ENCODE results near the gene MYADML2. TPM values are rescaled to one million over a fixed set of nuclear protein-coding genes. Genes with fewer than 3 reads are reported as not detected.
A peak's percentile ranks its signal among the peaks of the same experiment; 100 is the strongest.

Gene MYADML2
- total RNA-seq, 2 experiments from 2014 or later = not detected

DNA sequence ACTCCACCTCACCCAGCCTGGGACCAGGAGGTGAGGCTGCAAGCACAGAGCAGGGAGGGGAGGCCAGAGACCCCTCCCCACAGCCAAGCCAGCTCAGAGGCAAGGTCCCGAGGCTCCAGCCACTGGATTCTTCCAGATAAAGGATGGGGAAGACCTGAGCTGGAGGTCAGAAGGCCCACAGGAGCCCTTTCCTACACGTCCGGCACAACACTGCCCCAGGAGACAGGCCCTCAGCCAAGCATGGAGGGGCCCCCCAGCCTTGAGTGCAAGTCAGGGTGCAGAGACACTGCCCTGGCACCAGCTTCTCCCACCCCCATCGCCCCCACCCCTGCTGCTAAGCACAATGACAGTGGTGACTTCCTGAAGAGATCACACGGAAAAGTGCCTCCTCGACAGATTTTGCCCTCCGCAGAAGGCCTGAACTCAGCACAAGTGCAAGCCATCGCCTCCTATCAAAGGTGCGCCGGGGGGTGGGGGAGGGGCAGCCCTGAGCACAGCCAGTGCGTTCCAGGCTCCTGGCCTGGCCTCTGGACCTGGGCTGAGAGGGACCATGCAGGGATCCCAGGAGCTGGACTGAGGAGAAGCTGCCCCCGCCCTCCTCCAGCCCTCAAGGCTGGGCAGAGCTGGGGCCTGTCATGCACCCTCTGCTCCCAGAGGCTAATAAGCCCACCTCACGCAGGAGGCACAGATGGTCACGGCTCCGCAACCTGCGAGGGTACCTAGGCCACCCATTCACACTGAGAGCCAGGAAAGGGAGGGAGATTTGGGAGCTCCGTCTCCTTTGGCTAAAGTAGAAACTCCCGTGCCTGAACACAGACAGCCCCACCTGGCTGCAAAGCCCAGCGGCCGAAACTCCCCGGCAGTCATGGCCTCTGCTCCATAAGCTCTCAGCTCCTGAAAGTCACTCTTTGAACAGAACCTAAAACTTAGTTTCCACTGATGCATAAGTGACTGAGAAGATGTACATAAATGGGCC lies 22.2 kb downstream of the MYADML2 start:
- peaks cover 55% of the 10 kb centered on the region for H3K4me1 ChIP-seq (ENCODE audit: insufficient read depth, low read length)
- TF ChIP-seq CTCF (IDR thresholded peaks at IDR 0.05) = no peak
- H3K27ac ChIP-seq (ENCODE audit: low read depth in 1 of 2, low read length in 2 of 2) = peak overlapping the region in 1 of 2 donors; percentile 13
- peaks cover 4% of the 10 kb centered on the region for H3K36me3 ChIP-seq (ENCODE audit: insufficient read depth, low read length)
- Mint-ChIP-seq H3K4me1 (ENCODE audit: low read depth) (peaks cover 20% of the 10 kb centered on the region), H3K27ac (peak overlapping the region; percentile 33), H3K9me3 (no peaks in the 10 kb centered on the region), H3K36me3 (ENCODE audit: low read depth) (peaks cover 4% of the 10 kb centered on the region), H3K4me3 (peak overlapping the region; percentile 77), H3K27me3 (peaks cover 5% of the 10 kb centered on the region)
- no peak overlapping the region for H3K4me3 ChIP-seq (ENCODE audit: low read length)
- DNase-seq (peak in 5 of 14 experiments; percentile 33 to 63 (median 49)), ATAC-seq (ENCODE audit: poor library complexity) (no peak)
- H3K9me3 ChIP-seq (ENCODE audit: control insufficient read depth in 1 of 2, insufficient read depth in 1 of 2, low read length in 2 of 2) = no peaks in the 10 kb centered on the region
- POLR2A ChIA-PET = interaction anchor here (0.7 to 3.5 kb wide), 4 partner anchors 8 to 222 kb away, joined by 3 to 26 read pairs (median 3); partner anchors contain the start of gene SIRT7
- CTCF ChIA-PET = interaction anchor here (1.2 to 3.9 kb wide), 2 partner anchors 35 kb away, joined by 3 to 16 read pairs; no protein-coding TSS in a partner anchor
- intact Hi-C loops (cut with DNase I, micrococcal nuclease) = loop anchor here (5.0 kb wide), 3 partner anchors 33 to 223 kb away; partner anchors contain the start of genes ALYREF (in 1 of the 2), ANAPC11 (in 1 of the 2), ARHGDIA (in 1 of the 2) and MRPL12 (in 1 of the 2)
- peaks cover 16 to 17% of the 10 kb centered on the region in 2 experiments for H3K27me3 ChIP-seq (ENCODE audit: control insufficient read depth in 1 of 2, insufficient read depth in 2 of 2, low read length in 2 of 2)

- Mint-ChIP-seq H3K36me3 (ENCODE audit: low read depth) (peaks cover 4% of the 10 kb centered on the region), H3K4me3 (peak overlapping the region; percentile 68), H3K27me3 (no peaks in the 10 kb centered on the region), H3K27ac (no peak overlapping the region), H3K4me1 (ENCODE audit: low read depth) (peaks cover 21% of the 10 kb centered on the region), H3K9me3 (no peaks in the 10 kb centered on the region)
- DNase-seq (peak in 2 of 14 experiments; percentile 57 to 62), ATAC-seq (ENCODE audit: poor library complexity) (no peak)
- intact Hi-C loops (cut with DNase I, micrococcal nuclease) = no loop called here
- Histone ChIP-seq H3K36me3 (ENCODE audit: insufficient read depth, low read length) (peaks cover 4% of the 10 kb centered on the region), H3K27me3 (ENCODE audit: control insufficient read depth in 1 of 2, insufficient read depth in 2 of 2, low read length in 2 of 2) (peaks cover 4 to 7% of the 10 kb centered on the region in 2 experiments), H3K4me3 (ENCODE audit: low read length) (peak overlapping the region; percentile 8), H3K27ac (ENCODE audit: low read depth in 1 of 2, low read length in 2 of 2) (no peak overlapping the region), H3K4me1 (ENCODE audit: insufficient read depth, low read length) (peaks cover 55% of the 10 kb centered on the region), H3K9me3 (ENCODE audit: control insufficient read depth in 1 of 2, insufficient read depth in 1 of 2, low read length in 2 of 2) (no peaks in the 10 kb centered on the region)
- CTCF ChIA-PET = interaction anchor here (1.2 kb wide), 1 partner anchor 36 kb away, joined by 3 read pairs; no protein-coding TSS in a partner anchor
- no peak for TF ChIP-seq CTCF (IDR thresholded peaks at IDR 0.05)
- POLR2A ChIA-PET = interaction anchor here (0.7 kb wide), 1 partner anchor 62 kb away, joined by 3 read pairs; no protein-coding TSS in a partner anchor
Observed at GRCh38 chr17:81923302-81924260, 23.5 kb downstream of the MYADML2 start.

Data from CD4-positive, alpha-beta T cell (primary cell).